ENCODE data around the gene PCDH18. TPM values are rescaled to one million over a fixed set of nuclear protein-coding genes. Genes with fewer than 3 reads are reported as not detected.

The PCDH18 gene
- total RNA-seq, 1 experiment from 2014 or later: 19.0 TPM

GRCh38 chr4:137471895-137472294 lies 60.4 kb downstream of the PCDH18 start:
- no peaks in the 10 kb centered on the region for H3K36me3 ChIP-seq
- H3K27ac ChIP-seq: no peak overlapping the region
- no peaks in the 10 kb centered on the region for H3K27me3 ChIP-seq (replicated peaks)
- no peaks in the 10 kb centered on the region for H3K4me1 ChIP-seq (replicated peaks)
- DNase-seq (ENCODE audit: low read depth in 1 of 2, low spot score in 2 of 2): no peak
- H3K4me3 ChIP-seq: no peak overlapping the region
- H3K9me3 ChIP-seq (replicated peaks): no peaks in the 10 kb centered on the region

- H3K4me1 ChIP-seq (replicated peaks): no peaks in the 10 kb centered on the region
- H3K27me3 ChIP-seq (replicated peaks): no peaks in the 10 kb centered on the region
- no peak for DNase-seq (ENCODE audit: low read depth in 1 of 2, low spot score in 2 of 2)
- no peak overlapping the region for H3K4me3 ChIP-seq
- no peaks in the 10 kb centered on the region for H3K9me3 ChIP-seq (replicated peaks)
- no peak overlapping the region for H3K27ac ChIP-seq
- no peaks in the 10 kb centered on the region for H3K36me3 ChIP-seq
Observed at GRCh38 chr4:137471461-137471860, 60.8 kb downstream of the PCDH18 start.

- Histone ChIP-seq H3K27me3 (replicated peaks) (no peaks in the 10 kb centered on the region), H3K36me3 (no peaks in the 10 kb centered on the region), H3K9me3 (replicated peaks) (no peaks in the 10 kb centered on the region), H3K4me3 (no peak overlapping the region), H3K27ac (no peak overlapping the region), H3K4me1 (replicated peaks) (no peaks in the 10 kb centered on the region)
- DNase-seq (ENCODE audit: low read depth in 1 of 2, low spot score in 2 of 2): no peak
Observed at GRCh38 chr4:137470806-137471205, 61.5 kb downstream of the PCDH18 start.
